ENCODE measurements around the gene SSBP3. TPM values are rescaled to one million over a fixed set of nuclear protein-coding genes. Genes with fewer than 3 reads are reported as not detected.

The SSBP3 gene
- total RNA-seq, 3 donors from 2014 or later (not counting 1 experiment from before 2014, with no cell fraction given) = 162 to 224 (median 164) TPM

DNA sequence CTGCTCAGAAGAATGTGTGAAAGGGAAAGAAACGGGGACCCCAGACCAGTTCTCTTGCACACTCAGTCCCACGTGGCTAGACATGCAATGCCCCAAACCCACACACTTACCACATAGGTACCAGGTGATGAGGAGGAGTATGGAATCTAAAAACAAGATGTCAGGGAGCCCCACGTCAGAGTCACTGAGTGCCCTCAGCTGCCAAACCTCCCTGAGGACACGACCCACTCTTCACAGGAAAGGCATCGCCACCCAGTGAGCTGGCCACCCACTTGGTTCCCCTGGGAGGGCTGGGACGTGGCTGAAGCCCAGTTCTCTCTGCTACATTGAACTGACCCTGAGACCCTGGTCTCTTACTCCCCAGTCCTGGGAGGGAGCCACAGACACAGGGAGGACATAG is 164.8 kb downstream of the SSBP3 start:
- no peak for ATAC-seq
- H3K4me3 ChIP-seq (ENCODE audit: low read length) = no peak overlapping the region
- Mint-ChIP-seq H3K27ac (no peak overlapping the region), H3K36me3 (peaks cover 14% of the 10 kb centered on the region), H3K27me3 (ENCODE audit: low read depth in 2 of 2) (no peaks in the 10 kb centered on the region), H3K4me3 (no peak overlapping the region), H3K9me3 (no peaks in the 10 kb centered on the region), H3K4me1 (peaks cover 0 to 6% of the 10 kb centered on the region in 2 donors)
- H3K4me1 ChIP-seq (ENCODE audit: control insufficient read depth, insufficient read depth, low read length) = no peaks in the 10 kb centered on the region
- TF ChIP-seq, protein P1, sequence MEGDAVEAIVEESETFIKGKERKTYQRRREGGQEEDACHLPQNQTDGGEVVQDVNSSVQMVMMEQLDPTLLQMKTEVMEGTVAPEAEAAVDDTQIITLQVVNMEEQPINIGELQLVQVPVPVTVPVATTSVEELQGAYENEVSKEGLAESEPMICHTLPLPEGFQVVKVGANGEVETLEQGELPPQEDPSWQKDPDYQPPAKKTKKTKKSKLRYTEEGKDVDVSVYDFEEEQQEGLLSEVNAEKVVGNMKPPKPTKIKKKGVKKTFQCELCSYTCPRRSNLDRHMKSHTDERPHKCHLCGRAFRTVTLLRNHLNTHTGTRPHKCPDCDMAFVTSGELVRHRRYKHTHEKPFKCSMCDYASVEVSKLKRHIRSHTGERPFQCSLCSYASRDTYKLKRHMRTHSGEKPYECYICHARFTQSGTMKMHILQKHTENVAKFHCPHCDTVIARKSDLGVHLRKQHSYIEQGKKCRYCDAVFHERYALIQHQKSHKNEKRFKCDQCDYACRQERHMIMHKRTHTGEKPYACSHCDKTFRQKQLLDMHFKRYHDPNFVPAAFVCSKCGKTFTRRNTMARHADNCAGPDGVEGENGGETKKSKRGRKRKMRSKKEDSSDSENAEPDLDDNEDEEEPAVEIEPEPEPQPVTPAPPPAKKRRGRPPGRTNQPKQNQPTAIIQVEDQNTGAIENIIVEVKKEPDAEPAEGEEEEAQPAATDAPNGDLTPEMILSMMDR (IDR thresholded peaks at IDR 0.05) = no peak
- no peaks in the 10 kb centered on the region for H3K9me3 ChIP-seq (ENCODE audit: control insufficient read depth, insufficient read depth, low read length)
- no peak for DNase-seq
- peaks cover 57% of the 10 kb centered on the region for H3K36me3 ChIP-seq (ENCODE audit: control insufficient read depth, insufficient read depth, low read length)
- intact Hi-C loops (cut with micrococcal nuclease) = no loop called here
- H3K27me3 ChIP-seq (ENCODE audit: control insufficient read depth, insufficient read depth, low read length) = no peaks in the 10 kb centered on the region
- WGBS (ENCODE audit: insufficient coverage) = 82% methylated on average over 4 of the region's 6 CpGs
- no peak overlapping the region for H3K27ac ChIP-seq (ENCODE audit: low read length)

DNA sequence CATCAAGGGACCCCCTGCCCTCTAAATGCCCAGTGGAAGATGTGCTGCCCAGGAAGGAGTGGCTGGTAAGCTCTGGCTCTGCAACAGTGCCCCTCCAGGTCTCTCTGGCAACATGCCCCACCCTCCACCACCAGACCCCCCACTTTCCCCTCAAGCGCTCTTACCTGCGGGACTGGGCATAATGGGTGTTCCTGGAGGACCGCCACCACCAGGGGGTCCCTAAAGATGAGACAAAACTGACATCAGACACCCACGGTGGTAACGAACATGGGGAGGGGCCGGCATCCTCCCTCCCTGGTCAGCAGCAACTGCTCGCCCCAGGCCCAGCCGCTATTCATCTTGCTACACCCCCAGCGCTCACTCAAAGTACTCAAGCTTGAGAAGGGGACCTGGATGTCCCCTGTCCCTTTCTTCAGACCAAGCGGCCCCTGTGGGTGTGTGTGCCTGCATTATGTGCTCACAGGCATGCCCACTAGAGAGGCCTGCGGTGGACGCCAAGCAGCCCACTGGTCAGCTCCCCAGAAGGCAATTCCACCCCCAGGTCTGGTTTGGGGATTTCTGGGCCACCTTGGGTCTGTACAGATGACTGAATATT is 165.4 kb downstream of the SSBP3 start:
- Histone ChIP-seq H3K4me3 (ENCODE audit: low read length) (no peak overlapping the region), H3K4me1 (ENCODE audit: control insufficient read depth, insufficient read depth, low read length) (no peaks in the 10 kb centered on the region), H3K27me3 (ENCODE audit: control insufficient read depth, insufficient read depth, low read length) (no peaks in the 10 kb centered on the region), H3K36me3 (ENCODE audit: control insufficient read depth, insufficient read depth, low read length) (peaks cover 56% of the 10 kb centered on the region), H3K27ac (ENCODE audit: low read length) (no peak overlapping the region), H3K9me3 (ENCODE audit: control insufficient read depth, insufficient read depth, low read length) (no peaks in the 10 kb centered on the region)
- Mint-ChIP-seq H3K27me3 (ENCODE audit: low read depth in 2 of 2) (no peaks in the 10 kb centered on the region), H3K9me3 (no peaks in the 10 kb centered on the region), H3K4me1 (peaks cover 0 to 6% of the 10 kb centered on the region in 2 donors), H3K4me3 (no peak overlapping the region), H3K27ac (no peak overlapping the region), H3K36me3 (peaks cover 14% of the 10 kb centered on the region)
- no peak for DNase-seq
- no peak for ATAC-seq
- WGBS (ENCODE audit: insufficient coverage) = 97% methylated on average over 12 of the region's 12 CpGs
- intact Hi-C loops (cut with micrococcal nuclease) = no loop called here
- TF ChIP-seq, protein P1 (IDR thresholded peaks at IDR 0.05) = no peak

GRCh38 chr1:54239631-54240031 is 166.6 kb downstream of the SSBP3 start:
- peaks cover 53% of the 10 kb centered on the region for H3K36me3 ChIP-seq (ENCODE audit: control insufficient read depth, insufficient read depth, low read length)
- Mint-ChIP-seq H3K9me3 (no peaks in the 10 kb centered on the region), H3K4me3 (no peak overlapping the region), H3K4me1 (peaks cover 4 to 7% of the 10 kb centered on the region in 2 donors), H3K36me3 (peaks cover 14% of the 10 kb centered on the region), H3K27ac (no peak overlapping the region), H3K27me3 (ENCODE audit: low read depth in 2 of 2) (no peaks in the 10 kb centered on the region)
- H3K9me3 ChIP-seq (ENCODE audit: control insufficient read depth, insufficient read depth, low read length) = no peaks in the 10 kb centered on the region
- ATAC-seq (no peak), DNase-seq (no peak)
- H3K4me1 ChIP-seq (ENCODE audit: control insufficient read depth, insufficient read depth, low read length) = no peaks in the 10 kb centered on the region
- intact Hi-C loops (cut with micrococcal nuclease) = no loop called here
- H3K27me3 ChIP-seq (ENCODE audit: control insufficient read depth, insufficient read depth, low read length) = no peaks in the 10 kb centered on the region
- no peak overlapping the region for H3K27ac ChIP-seq (ENCODE audit: low read length)
- TF ChIP-seq, protein P1 (IDR thresholded peaks at IDR 0.05) = no peak
- no peak overlapping the region for H3K4me3 ChIP-seq (ENCODE audit: low read length)
- 95% methylated on average over 8 of the region's 10 CpGs for WGBS (ENCODE audit: insufficient coverage)

DNA sequence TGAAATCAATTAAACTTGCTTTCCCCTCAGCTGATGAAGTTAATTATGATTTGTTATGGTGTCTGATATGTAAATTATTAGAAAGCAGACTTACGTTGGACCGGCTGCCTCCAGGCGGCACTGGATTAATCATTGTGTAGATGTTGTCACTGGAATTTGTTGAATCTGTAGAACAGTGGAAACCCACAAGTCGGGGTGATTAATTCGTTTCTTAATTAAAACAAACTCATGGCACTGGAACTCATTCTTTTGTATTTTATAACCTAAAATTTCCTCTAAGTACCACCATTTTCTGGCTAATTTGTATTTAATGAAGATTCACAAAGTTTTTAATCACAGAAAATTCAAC is 167.2 kb downstream of the SSBP3 start:
- H3K4me3 ChIP-seq (ENCODE audit: low read length) = no peak overlapping the region
- Mint-ChIP-seq H3K27me3 (ENCODE audit: low read depth in 2 of 2) (no peaks in the 10 kb centered on the region), H3K27ac (no peak overlapping the region), H3K4me3 (no peak overlapping the region), H3K4me1 (peaks cover 4 to 6% of the 10 kb centered on the region in 2 donors), H3K36me3 (peaks cover 14% of the 10 kb centered on the region), H3K9me3 (no peaks in the 10 kb centered on the region)
- H3K4me1 ChIP-seq (ENCODE audit: control insufficient read depth, insufficient read depth, low read length) = no peaks in the 10 kb centered on the region
- TF ChIP-seq, protein P1 (IDR thresholded peaks at IDR 0.05) = no peak
- peaks cover 53% of the 10 kb centered on the region for H3K36me3 ChIP-seq (ENCODE audit: control insufficient read depth, insufficient read depth, low read length)
- H3K9me3 ChIP-seq (ENCODE audit: control insufficient read depth, insufficient read depth, low read length) = no peaks in the 10 kb centered on the region
- intact Hi-C loops (cut with micrococcal nuclease) = no loop called here
- no peak for ATAC-seq
- H3K27ac ChIP-seq (ENCODE audit: low read length) = no peak overlapping the region
- no peaks in the 10 kb centered on the region for H3K27me3 ChIP-seq (ENCODE audit: control insufficient read depth, insufficient read depth, low read length)
- 99% methylated on average over 3 of the region's 5 CpGs for whole genome bisulfite sequencing (ENCODE audit: insufficient coverage)
- DNase-seq = no peak

Data from natural killer cell (primary cell).